Measurements from ENCODE around the gene MEF2C. TPM values are rescaled to one million over a fixed set of nuclear protein-coding genes. Genes with fewer than 3 reads are reported as not detected.

Gene MEF2C
- total RNA-seq, 1 experiment from 2014 or later: 9.9 TPM

GRCh38 chr5:88676637-88677375 lies 206.2 kb downstream of the MEF2C start:
- no peaks in the 10 kb centered on the region for H3K36me3 ChIP-seq (ENCODE audit: control insufficient read depth, insufficient read depth, low read length)
- in situ Hi-C loops (cut with HindIII; ENCODE audit: low pct_unique_long_range_greater_than_20kb, low sequenced_read_pairs) (loop anchor here (25.0 kb wide), 1 partner anchor 915 kb away; no protein-coding TSS in a partner anchor), intact Hi-C loops (cut with micrococcal nuclease; ENCODE audit: unreplicated experiment) (no loop called here)
- H3K27ac ChIP-seq (ENCODE audit: low read length): peak overlapping the region; percentile 92
- ATAC-seq (no peak), DNase-seq (ENCODE audit: low read depth, low spot score) (no peak)
- ChIA-PET CTCF (interaction anchor here (1.4 kb wide), 1 partner anchor 14 kb away, joined by 12 read pairs; no protein-coding TSS in a partner anchor), POLR2A (interaction anchor here (0.9 to 1.3 kb wide), 2 partner anchors 16 to 251 kb away, joined by 6 to 13 read pairs; no protein-coding TSS in a partner anchor)
- H3K4me1 ChIP-seq (ENCODE audit: control insufficient read depth, insufficient read depth, low read length): peaks cover 19% of the 10 kb centered on the region
- H3K4me3 ChIP-seq (ENCODE audit: low read depth in 2 of 2, low read length in 2 of 2): peak overlapping the region; percentile 67 to 80
- TF ChIP-seq POLR2AphosphoS5 (IDR thresholded peaks at IDR 0.05; ENCODE audit: low read depth, low read length): no peak
- no peak for TF ChIP-seq REST (IDR thresholded peaks at IDR 0.05; ENCODE audit: insufficient read depth in 1 of 2, low read depth in 2 of 2, low read length in 1 of 2)
- TF ChIP-seq CTCF (IDR thresholded peaks at IDR 0.05): no peak
- no peak for TF ChIP-seq TCF7L2 (IDR thresholded peaks at IDR 0.05; ENCODE audit: low read depth, low read length)
- no peaks in the 10 kb centered on the region for H3K9me3 ChIP-seq (ENCODE audit: control insufficient read depth, insufficient read depth, low read depth, low read length)
- no peaks in the 10 kb centered on the region for H3K27me3 ChIP-seq (ENCODE audit: control insufficient read depth, insufficient read depth, low read length)
- TSS peak; percentile 82 for BruUV-seq (replicated peaks)

DNA sequence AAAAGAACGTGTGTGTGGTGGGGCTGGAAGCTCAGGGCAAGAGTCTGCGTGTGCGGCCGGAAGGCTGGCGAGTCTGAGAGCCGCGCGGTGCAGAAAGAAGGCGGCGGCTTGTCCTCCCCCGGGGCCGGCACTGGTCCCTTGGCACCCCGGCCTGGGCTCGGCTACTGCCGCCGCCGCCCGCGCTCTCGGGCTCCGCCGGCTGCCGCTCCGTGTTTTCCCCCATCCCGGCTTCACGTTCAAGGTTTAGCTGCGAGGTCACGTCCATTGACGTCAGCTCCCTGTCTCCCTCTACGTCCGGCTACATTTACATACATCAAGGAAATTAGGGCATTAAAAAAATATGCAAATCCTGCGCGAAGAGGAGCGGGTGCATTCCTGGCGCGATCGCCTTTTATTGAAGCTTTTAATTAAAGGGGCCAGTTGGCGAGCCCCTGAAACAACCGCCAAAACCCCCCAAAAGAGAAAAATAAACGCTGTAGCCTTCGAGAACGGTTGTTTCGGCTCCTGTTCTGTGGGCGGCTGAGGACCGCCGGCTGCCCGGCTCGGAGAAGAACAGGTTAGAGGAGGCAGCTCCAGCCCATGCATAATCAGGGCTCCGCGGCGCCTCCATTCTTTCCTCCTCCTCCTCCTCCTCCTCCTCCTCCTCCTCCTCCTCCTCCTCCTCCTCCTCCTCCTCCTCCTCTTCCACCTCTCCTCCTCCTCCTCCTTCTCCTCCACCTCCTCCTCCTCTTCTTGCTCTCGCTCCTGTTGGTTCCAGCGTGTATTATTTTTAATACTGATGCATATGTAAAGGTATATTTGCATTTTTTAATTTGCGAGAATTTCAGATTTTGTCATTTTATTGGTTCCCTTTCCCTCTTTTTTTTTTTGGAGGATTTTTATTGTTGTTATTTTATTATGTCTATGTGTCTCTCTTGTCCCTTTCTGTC lies 207.0 kb downstream of the MEF2C start:
- in situ Hi-C loops (cut with HindIII; ENCODE audit: low pct_unique_long_range_greater_than_20kb, low sequenced_read_pairs): loop anchor here (25.0 kb wide), 1 partner anchor 914 kb away; no protein-coding TSS in a partner anchor
- CTCF ChIA-PET: interaction anchor here (0.6 to 1.4 kb wide), 3 partner anchors 15 to 427 kb away, joined by 3 to 12 read pairs (median 4); no protein-coding TSS in a partner anchor
- intact Hi-C loops (cut with micrococcal nuclease; ENCODE audit: unreplicated experiment): no loop called here

More for the DNA sequence above, 207.0 kb downstream of the MEF2C start:
- ATAC-seq (peak; percentile 69), DNase-seq (ENCODE audit: low read depth, low spot score) (no peak)
- Histone ChIP-seq H3K4me3 (ENCODE audit: low read depth in 2 of 2, low read length in 2 of 2) (peak overlapping the region; percentile 67 to 80), H3K36me3 (ENCODE audit: control insufficient read depth, insufficient read depth, low read length) (no peaks in the 10 kb centered on the region), H3K27ac (ENCODE audit: low read length) (peak overlapping the region; percentile 92), H3K4me1 (ENCODE audit: control insufficient read depth, insufficient read depth, low read length) (peaks cover 19% of the 10 kb centered on the region), H3K27me3 (ENCODE audit: control insufficient read depth, insufficient read depth, low read length) (no peaks in the 10 kb centered on the region), H3K9me3 (ENCODE audit: control insufficient read depth, insufficient read depth, low read depth, low read length) (no peaks in the 10 kb centered on the region)
- peak; percentile 47; the same call in 1 of the 2 replicates for TF ChIP-seq POLR2AphosphoS5 (IDR thresholded peaks at IDR 0.05; ENCODE audit: low read depth, low read length)
- no peak for TF ChIP-seq SIN3A (IDR thresholded peaks at IDR 0.05; ENCODE audit: borderline replicate concordance, insufficient read depth, low read depth, low read length)
- no peak for TF ChIP-seq CTCF (IDR thresholded peaks at IDR 0.05)
- POLR2A ChIA-PET: interaction anchor here (0.6 to 1.3 kb wide), 4 partner anchors 15 to 402 kb away, joined by 3 to 13 read pairs (median 7); no protein-coding TSS in a partner anchor
- no TSS peak for BruUV-seq (replicated peaks)
